Rectal smooth muscle tissue (tissue), 1 donor: ENCODE results near the gene ZBTB18.
"Not testable (repeated sequence)": the region's sequence is repeated elsewhere in the genome, so short reads cannot be mapped to it uniquely, and the experiment has no call there.

ENCODE experiments used
- H3K27ac ChIP-seq: one replicate; pipeline ENCODE4 v1.7.0; 2013; ENCODE audit warnings: low read depth, low read length, inconsistent platforms
- H3K27me3 ChIP-seq: one replicate; pipeline ENCODE4 v1.7.0; 2013; ENCODE audit warnings: low read length; ENCODE audit not compliant: control insufficient read depth, insufficient read depth
- H3K36me3 ChIP-seq: one replicate; pipeline ENCODE4 v1.7.0; 2013; ENCODE audit warnings: low read length; ENCODE audit not compliant: control insufficient read depth, insufficient read depth
- H3K4me1 ChIP-seq: one replicate; pipeline ENCODE4 v1.7.0; 2013; ENCODE audit warnings: low read length; ENCODE audit not compliant: control insufficient read depth, insufficient read depth
- H3K4me3 ChIP-seq: one replicate; pipeline ENCODE4 v1.7.0; 2013; ENCODE audit warnings: low read length
- H3K9ac ChIP-seq: one replicate; pipeline ENCODE4 v1.7.0; 2013; ENCODE audit warnings: low read length

ZBTB18 gene

DNA sequence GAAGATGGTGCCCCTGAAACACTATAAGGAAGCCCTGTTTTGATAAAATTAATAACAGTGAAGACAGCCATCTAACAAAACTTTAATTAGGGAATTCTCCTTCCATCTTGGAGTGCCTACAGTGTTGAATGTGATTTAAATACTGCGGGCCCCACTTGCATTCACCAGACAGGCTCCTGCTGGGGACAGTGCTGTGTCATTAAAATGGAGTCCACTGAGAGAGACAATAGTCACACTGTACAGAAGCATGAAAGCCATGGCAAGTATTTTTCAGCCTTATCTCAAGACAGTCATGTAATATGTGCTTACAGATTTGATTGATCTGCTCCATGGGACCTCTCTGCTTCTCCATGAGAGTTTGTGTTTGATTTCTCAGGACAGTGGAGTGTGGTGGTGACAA lies 29.7 kb upstream of the ZBTB18 start:
- H3K27ac ChIP-seq, result no peak overlapping the region
- no peak overlapping the region for H3K4me3 ChIP-seq
- H3K4me1 ChIP-seq, result no peaks in the 10 kb centered on the region
- no peaks in the 10 kb centered on the region for H3K36me3 ChIP-seq
- H3K9ac ChIP-seq, result no peak overlapping the region
- no peaks in the 10 kb centered on the region for H3K27me3 ChIP-seq

DNA sequence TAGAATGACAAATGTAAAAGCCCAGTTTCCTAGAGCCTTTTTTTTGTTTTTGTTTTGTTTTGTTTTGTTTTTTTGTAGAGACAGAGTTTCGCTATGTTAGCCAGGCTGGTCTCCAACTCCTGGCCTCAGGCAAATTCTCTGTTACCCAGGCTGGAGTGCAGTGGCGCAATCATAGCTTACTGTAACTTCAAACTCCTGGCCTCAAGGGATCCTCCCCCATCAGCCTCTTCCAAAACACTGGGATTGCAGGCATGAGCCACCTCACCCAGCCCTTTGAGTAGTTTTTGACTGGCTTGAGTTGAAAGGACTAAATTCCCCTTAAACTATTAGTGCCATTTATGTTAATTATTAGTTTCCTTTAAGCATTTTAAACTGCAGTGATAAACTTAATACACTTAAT lies 28.8 kb upstream of the ZBTB18 start:
- no peak overlapping the region for H3K9ac ChIP-seq
- H3K4me3 ChIP-seq, result no peak overlapping the region
- H3K4me1 ChIP-seq, result no peaks in the 10 kb centered on the region
- H3K27ac ChIP-seq, result no peak overlapping the region
- H3K36me3 ChIP-seq, result no peaks in the 10 kb centered on the region
- no peaks in the 10 kb centered on the region for H3K27me3 ChIP-seq

DNA sequence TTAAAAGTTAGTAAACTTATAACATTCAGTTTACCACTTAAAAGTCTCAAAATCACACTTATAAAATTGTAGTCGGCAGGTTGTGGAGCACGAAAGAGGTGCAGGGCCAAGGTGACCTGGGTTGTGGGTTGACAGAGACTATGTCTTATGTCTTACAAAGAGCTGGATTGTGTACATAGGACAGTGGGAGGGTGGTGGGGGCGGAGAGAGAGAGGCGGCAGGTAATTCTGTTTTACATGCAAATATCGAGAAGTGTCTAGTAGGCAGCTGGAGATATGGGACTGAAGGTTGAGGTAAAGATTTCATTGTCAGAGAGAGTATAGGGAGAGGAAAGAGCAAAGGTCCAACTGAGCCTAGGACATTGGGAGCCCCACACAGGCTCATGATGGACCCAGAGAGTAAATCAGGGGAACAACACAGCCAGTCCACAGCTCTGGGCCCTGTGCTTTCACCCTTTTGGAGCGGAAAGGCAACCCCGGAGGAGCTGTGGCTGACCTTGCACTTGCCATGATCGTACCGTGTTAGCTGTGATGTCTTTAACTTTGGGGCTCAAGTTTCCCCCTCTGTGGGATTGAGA lies 28.1 kb upstream of the ZBTB18 start:
- H3K27ac ChIP-seq, result no peak overlapping the region
- H3K4me1 ChIP-seq, result no peaks in the 10 kb centered on the region
- no peaks in the 10 kb centered on the region for H3K27me3 ChIP-seq
- H3K36me3 ChIP-seq, result no peaks in the 10 kb centered on the region
- no peak overlapping the region for H3K4me3 ChIP-seq
- no peak overlapping the region for H3K9ac ChIP-seq

DNA sequence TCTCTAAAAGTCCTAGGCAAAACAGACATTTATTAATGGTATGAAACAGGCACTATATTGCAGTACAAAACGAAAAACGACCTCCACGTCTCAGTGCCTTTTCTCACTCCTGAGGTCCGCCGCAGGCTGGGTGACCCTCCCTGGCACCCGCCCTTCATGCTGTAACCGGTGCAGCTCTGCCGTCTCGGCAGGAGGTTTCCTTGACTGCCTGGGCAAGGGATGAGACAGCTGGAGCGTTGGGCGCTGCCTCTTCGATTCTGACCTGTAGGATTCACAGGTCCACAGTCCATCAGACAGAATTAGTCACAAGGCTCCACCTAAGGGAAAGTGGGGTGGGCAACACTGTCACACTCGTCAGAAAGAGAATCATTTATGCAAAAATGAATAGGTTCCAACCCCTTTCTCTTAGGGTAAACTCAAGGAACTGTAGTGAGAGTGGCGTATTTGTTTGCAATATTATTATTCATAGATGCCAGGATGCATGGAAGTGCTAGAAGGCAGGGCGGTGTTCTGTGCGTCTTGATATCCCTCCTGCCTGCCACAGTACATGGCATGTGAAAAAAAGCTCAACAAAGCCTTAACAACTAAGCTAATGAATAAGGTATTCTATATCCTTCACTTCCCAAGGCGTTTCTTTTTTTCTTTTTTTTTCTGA lies 23.5 kb upstream of the ZBTB18 start:
- no peak overlapping the region for H3K9ac ChIP-seq
- H3K4me3 ChIP-seq, result no peak overlapping the region
- no peaks in the 10 kb centered on the region for H3K36me3 ChIP-seq
- H3K27me3 ChIP-seq, result no peaks in the 10 kb centered on the region
- H3K4me1 ChIP-seq, result no peaks in the 10 kb centered on the region
- H3K27ac ChIP-seq, result no peak overlapping the region

DNA sequence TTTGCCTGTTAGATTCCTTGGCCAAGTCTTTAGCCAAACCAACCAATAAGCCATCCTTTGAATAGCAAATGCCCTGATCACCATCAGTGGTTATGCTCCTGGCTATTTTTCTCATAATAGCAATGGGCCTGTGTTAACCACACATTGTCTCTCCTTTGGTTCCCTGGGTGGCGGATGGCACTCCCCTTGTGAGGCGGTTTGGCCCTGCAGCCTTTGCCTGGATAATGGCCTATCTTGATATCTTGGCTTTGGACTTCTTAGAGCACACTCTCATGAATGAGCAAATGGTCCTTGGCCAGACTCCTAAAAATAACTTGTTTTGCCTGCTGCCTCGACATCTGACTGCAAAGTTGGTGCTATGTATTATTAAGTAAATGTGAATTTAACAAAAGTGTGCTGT lies 22.4 kb upstream of the ZBTB18 start:
- Histone ChIP-seq H3K4me3 (no peak overlapping the region), H3K36me3 (no peaks in the 10 kb centered on the region), H3K4me1 (no peaks in the 10 kb centered on the region), H3K27me3 (no peaks in the 10 kb centered on the region), H3K9ac (no peak overlapping the region), H3K27ac (no peak overlapping the region)

DNA sequence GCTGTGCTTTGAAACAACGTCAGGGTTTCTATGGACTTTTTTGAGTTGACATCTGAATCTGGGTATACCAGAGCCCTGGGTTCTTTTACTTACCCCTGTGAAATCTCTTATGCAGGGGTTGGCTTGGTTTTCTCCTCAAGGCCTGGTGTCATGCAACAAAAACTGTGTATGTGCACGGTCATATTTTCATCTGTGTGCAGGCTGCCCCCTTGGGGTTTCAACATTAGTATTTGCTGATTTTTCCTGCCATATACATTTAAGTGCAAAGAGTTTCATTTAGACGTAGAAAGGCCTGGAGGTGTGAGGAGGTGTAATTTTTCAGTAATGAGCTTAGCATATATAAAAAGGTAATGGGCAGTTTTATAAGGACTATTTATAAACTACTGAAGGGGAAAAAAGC lies 22.0 kb upstream of the ZBTB18 start:
- no peaks in the 10 kb centered on the region for H3K27me3 ChIP-seq
- H3K4me3 ChIP-seq, result no peak overlapping the region
- H3K4me1 ChIP-seq, result no peaks in the 10 kb centered on the region
- H3K9ac ChIP-seq, result no peak overlapping the region
- no peaks in the 10 kb centered on the region for H3K36me3 ChIP-seq
- no peak overlapping the region for H3K27ac ChIP-seq

DNA sequence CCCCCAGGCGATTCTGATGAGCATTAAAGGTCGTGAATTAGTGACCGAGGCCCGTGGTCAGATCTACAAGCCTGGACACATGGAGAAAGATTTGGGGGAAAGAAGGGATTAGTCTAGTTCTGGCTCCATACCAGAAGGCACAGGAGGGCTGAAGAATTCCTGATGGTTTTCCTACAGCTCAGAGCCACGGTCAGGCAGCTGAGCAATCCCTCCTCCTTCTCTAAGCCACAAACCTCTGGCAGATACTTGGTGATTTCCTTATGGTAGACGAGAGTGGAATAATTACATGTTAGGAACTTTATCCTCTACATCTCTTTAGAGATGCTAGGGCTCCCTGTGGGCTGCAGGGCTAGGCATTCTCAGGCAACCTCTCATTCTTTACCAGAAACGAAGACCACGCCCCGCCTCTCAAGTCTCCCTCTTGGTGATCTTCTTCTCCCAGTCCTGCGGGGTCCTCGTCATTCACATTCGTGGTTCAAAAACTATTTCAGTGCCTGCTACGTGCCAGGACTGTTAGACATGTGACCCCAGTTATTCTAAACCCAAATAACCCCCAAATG lies 20.5 kb upstream of the ZBTB18 start:
- Histone ChIP-seq H3K4me1 (no peaks in the 10 kb centered on the region), H3K4me3 (no peak overlapping the region), H3K36me3 (no peaks in the 10 kb centered on the region), H3K27ac (no peak overlapping the region), H3K27me3 (no peaks in the 10 kb centered on the region), H3K9ac (no peak overlapping the region)

DNA sequence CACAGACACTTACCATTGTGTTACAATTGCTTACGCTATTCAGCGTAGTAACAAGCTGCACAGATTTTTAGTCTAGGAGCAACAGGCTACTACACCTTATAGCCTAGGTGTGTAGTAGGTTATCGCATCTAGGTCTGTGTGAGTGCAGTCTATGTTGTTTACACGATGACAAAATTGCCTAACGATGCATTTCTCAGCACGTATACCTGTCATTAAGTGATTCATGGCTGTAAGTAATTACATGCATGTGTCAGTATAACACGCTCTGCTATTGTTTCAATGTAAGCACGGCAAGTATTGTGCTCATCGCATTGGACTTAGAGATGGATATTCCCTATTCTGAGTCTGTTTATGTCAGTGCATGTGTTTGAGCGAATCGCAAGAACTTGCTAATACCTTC lies 15.7 kb upstream of the ZBTB18 start:
- Histone ChIP-seq H3K36me3 (no peaks in the 10 kb centered on the region), H3K27me3 (no peaks in the 10 kb centered on the region), H3K9ac (no peak overlapping the region), H3K4me1 (no peaks in the 10 kb centered on the region), H3K4me3 (no peak overlapping the region), H3K27ac (no peak overlapping the region)

DNA sequence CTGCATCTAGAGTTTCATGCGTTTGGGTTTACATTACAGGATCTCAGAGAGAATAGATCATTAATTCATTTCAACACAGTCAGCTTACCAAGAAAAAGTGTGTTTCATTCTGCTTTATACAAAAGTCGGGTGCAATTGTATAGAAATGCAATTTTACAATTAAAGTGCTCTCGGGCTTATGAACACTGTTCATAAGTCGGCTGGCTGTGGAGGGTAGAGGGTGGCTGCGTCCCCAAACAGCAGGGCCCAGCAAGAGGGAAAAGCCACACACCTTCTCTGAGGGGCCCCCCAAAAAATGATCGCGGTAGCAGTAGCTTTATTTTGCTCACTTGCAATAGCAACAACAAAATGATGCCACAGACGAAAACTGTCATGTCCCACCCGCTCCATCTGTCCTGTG lies 13.8 kb upstream of the ZBTB18 start:
- Histone ChIP-seq H3K4me1 (no peaks in the 10 kb centered on the region), H3K27ac (no peak overlapping the region), H3K36me3 (no peaks in the 10 kb centered on the region), H3K27me3 (no peaks in the 10 kb centered on the region), H3K9ac (no peak overlapping the region), H3K4me3 (no peak overlapping the region)

DNA sequence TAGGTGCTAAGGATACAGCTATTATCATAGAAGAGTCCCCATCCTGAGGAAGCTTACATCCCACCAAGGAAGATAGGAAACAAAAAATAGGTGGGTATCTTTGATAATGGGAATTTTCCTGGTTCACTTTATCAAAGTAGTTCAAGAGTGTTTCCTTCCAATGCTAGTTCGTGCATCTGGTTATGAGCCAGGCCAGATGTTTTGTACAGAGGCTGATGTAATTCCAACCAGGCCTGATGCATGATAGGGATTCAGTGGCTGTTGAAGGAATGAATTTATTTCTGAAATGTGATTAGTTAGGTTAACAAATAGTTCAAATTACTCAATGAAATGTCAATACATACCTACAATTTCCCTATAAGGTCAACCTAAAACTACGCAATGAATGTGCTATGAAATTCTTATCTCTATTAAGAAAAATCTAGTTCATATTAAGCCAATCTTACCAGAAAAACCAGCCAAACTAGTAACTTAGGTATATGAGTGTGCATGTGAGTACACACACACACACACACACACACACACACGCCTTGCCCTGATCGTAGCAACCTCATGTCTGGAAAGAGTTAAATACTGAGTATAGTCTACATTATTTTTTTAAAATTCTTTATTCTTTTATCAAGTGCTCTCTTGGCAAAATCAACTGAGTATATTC lies 9.5 kb upstream of the ZBTB18 start:
- H3K27me3 ChIP-seq, result no peaks in the 10 kb centered on the region
- no peak overlapping the region for H3K27ac ChIP-seq
- H3K36me3 ChIP-seq, result no peaks in the 10 kb centered on the region
- H3K9ac ChIP-seq, result no peak overlapping the region
- H3K4me3 ChIP-seq, result no peak overlapping the region
- H3K4me1 ChIP-seq, result no peaks in the 10 kb centered on the region

DNA sequence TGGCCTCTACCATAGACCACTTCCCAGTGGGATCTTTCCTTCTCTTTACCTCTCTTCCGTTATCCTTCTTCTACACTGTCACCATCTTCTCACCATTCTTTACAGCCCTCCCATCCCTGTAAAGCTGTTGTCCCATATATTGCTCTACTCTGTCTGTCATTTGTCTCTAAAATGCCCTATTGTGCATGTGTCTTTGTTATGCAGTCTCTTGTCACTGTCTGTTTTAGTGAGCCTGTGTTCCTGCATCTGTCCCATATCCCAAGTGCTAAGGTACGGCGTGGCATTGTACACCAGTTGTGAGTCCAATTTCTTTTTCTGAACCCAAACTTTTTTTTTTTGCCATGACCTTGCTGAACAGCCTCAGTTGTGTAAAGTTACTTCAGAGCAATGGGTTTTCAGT lies 8.8 kb upstream of the ZBTB18 start:
- Histone ChIP-seq H3K4me3 (no peak overlapping the region), H3K27ac (no peak overlapping the region), H3K36me3 (no peaks in the 10 kb centered on the region), H3K9ac (no peak overlapping the region), H3K4me1 (peaks cover 4% of the 10 kb centered on the region), H3K27me3 (no peaks in the 10 kb centered on the region)

DNA sequence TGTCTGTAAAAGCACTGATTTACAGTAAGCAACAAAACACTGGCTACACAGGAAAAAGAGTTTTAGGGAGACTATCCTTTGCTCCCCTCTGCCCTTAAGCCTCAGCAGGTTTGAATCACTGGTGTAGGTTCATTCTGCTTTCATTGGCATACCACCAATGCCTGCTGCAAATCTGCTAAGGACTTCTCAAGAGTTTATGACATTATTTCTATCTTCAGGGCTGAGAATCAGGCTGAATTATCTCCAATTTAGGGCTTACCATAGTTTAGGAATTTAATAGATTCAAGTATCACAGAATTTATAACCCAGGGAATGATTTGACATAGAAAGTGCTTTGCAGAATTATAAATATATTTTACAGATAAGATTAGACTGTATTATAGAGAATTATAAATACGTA lies 6.7 kb upstream of the ZBTB18 start:
- H3K4me1 ChIP-seq, result peaks cover 4% of the 10 kb centered on the region
- H3K4me3 ChIP-seq, result no peak overlapping the region
- H3K27ac ChIP-seq, result no peak overlapping the region

DNA sequence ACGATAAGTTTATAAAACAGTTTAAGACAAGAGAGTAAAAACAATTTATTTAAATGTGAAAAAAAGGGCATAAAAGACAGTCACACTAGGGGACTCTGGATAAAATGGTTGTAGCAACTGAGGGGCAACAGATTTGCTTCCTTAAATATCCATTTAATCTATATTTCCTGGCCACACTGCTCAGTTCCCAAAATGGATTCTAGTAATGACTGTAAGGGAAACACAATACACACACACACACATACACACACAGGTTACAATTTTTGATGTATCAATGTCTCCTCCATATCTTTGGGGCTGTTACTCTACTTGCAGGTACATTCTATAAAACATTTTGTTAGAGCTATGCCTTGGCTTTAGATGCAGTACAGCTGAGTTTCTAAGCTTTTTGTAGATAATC lies 4.8 kb upstream of the ZBTB18 start:
- not testable (repeated sequence) for H3K27ac ChIP-seq, H3K36me3 ChIP-seq, H3K27me3 ChIP-seq, H3K4me3 ChIP-seq, H3K9ac ChIP-seq
- H3K4me1 ChIP-seq, result peaks cover 14% of the 10 kb centered on the region

More for the DNA sequence above, 6.7 kb upstream of the ZBTB18 start:
- Histone ChIP-seq H3K36me3 (no peaks in the 10 kb centered on the region), H3K9ac (no peak overlapping the region), H3K27me3 (no peaks in the 10 kb centered on the region)
